GM12872 (cell line): ENCODE measurements around the gene MOCOS.

Experiments used
- CTCF ChIP-seq: IDR thresholded peaks from 3 replicates; pipeline ENCODE4 v1.5.1; 2011; ENCODE audit warnings: low read depth, mild to moderate bottlenecking, low read length, moderate library complexity; ENCODE audit not compliant: insufficient read depth

The MOCOS gene

GRCh38 chr18:36241831-36242230 lies 54.5 kb downstream of the MOCOS start:
- no peak for TF ChIP-seq CTCF

- no peak for TF ChIP-seq CTCF
Measured at GRCh38 chr18:36247036-36247435, 59.7 kb downstream of the MOCOS start.

GRCh38 chr18:36249392-36249791 lies 62.1 kb downstream of the MOCOS start:
- no peak for TF ChIP-seq CTCF

- TF ChIP-seq CTCF: no peak
Measured at GRCh38 chr18:36250827-36251226, 63.5 kb downstream of the MOCOS start.

GRCh38 chr18:36255072-36255698 lies 67.9 kb downstream of the MOCOS start:
- no peak for TF ChIP-seq CTCF

GRCh38 chr18:36256094-36256493 lies 68.8 kb downstream of the MOCOS start:
- no peak for TF ChIP-seq CTCF

- TF ChIP-seq CTCF: no peak
Measured at GRCh38 chr18:36262971-36263370, 75.7 kb downstream of the MOCOS start.
